GM23338 (cell line): ENCODE measurements around the gene NPHP4.

Experiments used
- CREB1 ChIP-seq: fragments of 250-450 bp; sonication (Bioruptor Pico); IDR thresholded peaks from 2 replicates; pipeline ENCODE4 v1.5.0; 2020; ENCODE audit warnings: low read depth, mild to moderate bottlenecking, moderate library complexity
- EZH2 ChIP-seq: fragments of 200-600 bp; sonication (generic); IDR thresholded peaks from one replicate; pipeline ENCODE4 v1.8.0; 2017; ENCODE audit warnings: antibody characterized with exemption, mild to moderate bottlenecking, low read depth; ENCODE audit not compliant: unreplicated experiment
- EZH2phosphoT487 ChIP-seq: fragments of 200-600 bp; sonication (generic); IDR thresholded peaks from one replicate; pipeline ENCODE4 v1.8.1; 2018; ENCODE audit warnings: antibody characterized with exemption; ENCODE audit not compliant: unreplicated experiment
- JUNB ChIP-seq: IDR thresholded peaks from one replicate; pipeline ENCODE4 v1.6.1; 2016; ENCODE audit warnings: antibody characterized with exemption; ENCODE audit not compliant: unreplicated experiment
- NANOG ChIP-seq: IDR thresholded peaks from 2 replicates; pipeline ENCODE4 v1.6.1; 2016; ENCODE audit warnings: antibody characterized with exemption, borderline replicate concordance
- POLR2AphosphoS5 ChIP-seq: IDR thresholded peaks from 2 replicates; pipeline ENCODE4 v1.6.1; 2016; ENCODE audit warnings: antibody characterized with exemption, low read depth
- REST ChIP-seq: IDR thresholded peaks from one replicate; pipeline ENCODE4 v1.6.1; 2018; ENCODE audit warnings: antibody characterized with exemption; ENCODE audit not compliant: unreplicated experiment
- STAT1 ChIP-seq: IDR thresholded peaks from one replicate; pipeline ENCODE4 v1.6.1; 2016; ENCODE audit warnings: antibody characterized with exemption; ENCODE audit not compliant: unreplicated experiment
- ZNF114 ChIP-seq: fragments of 250-450 bp; sonication (Bioruptor Pico); IDR thresholded peaks from 2 replicates; pipeline ENCODE4 v1.5.0; 2020; ENCODE audit warnings: mild to moderate bottlenecking, moderate library complexity
- ZNF331 ChIP-seq: fragments of 250-450 bp; sonication (Bioruptor Pico); IDR thresholded peaks from 2 replicates; pipeline ENCODE4 v1.5.0; 2020; ENCODE audit warnings: low read depth, mild to moderate bottlenecking, moderate library complexity
- ZNF462 ChIP-seq: fragments of 250-450 bp; sonication (Bioruptor Pico); IDR thresholded peaks from 2 replicates; pipeline ENCODE4 v1.5.0; 2020; ENCODE audit warnings: mild to moderate bottlenecking, moderate library complexity
- TF ChIP-seq, protein P1 (sequence below), 2 experiments: fragments of 200-600 bp in 1 of 2; sonication (generic) in 1 of 2; conservative IDR thresholded peaks; 2 replicates each; pipeline versions ENCODE4 v1.5.1 to v1.6.1; 2016 to 2017; ENCODE audit warnings: antibody characterized with exemption in 2 of 2, low read depth in 2 of 2, mild to moderate bottlenecking in 2 of 2, moderate library complexity in 1 of 2
- TF ChIP-seq, protein P2 (sequence below): IDR thresholded peaks from 2 replicates; pipeline ENCODE4 v1.6.1; 2016; ENCODE audit warnings: antibody characterized with exemption

- TF ChIP-seq CREB1: no peak
- TF ChIP-seq, protein P1, sequence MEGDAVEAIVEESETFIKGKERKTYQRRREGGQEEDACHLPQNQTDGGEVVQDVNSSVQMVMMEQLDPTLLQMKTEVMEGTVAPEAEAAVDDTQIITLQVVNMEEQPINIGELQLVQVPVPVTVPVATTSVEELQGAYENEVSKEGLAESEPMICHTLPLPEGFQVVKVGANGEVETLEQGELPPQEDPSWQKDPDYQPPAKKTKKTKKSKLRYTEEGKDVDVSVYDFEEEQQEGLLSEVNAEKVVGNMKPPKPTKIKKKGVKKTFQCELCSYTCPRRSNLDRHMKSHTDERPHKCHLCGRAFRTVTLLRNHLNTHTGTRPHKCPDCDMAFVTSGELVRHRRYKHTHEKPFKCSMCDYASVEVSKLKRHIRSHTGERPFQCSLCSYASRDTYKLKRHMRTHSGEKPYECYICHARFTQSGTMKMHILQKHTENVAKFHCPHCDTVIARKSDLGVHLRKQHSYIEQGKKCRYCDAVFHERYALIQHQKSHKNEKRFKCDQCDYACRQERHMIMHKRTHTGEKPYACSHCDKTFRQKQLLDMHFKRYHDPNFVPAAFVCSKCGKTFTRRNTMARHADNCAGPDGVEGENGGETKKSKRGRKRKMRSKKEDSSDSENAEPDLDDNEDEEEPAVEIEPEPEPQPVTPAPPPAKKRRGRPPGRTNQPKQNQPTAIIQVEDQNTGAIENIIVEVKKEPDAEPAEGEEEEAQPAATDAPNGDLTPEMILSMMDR (conservative IDR thresholded peaks at IDR 0.05; ENCODE audit: low read depth in 2 of 2): no peak
- no peak for TF ChIP-seq JUNB
- no peak for TF ChIP-seq EZH2
- no peak for TF ChIP-seq POLR2AphosphoS5
- no peak for TF ChIP-seq STAT1
- TF ChIP-seq, protein P2, sequence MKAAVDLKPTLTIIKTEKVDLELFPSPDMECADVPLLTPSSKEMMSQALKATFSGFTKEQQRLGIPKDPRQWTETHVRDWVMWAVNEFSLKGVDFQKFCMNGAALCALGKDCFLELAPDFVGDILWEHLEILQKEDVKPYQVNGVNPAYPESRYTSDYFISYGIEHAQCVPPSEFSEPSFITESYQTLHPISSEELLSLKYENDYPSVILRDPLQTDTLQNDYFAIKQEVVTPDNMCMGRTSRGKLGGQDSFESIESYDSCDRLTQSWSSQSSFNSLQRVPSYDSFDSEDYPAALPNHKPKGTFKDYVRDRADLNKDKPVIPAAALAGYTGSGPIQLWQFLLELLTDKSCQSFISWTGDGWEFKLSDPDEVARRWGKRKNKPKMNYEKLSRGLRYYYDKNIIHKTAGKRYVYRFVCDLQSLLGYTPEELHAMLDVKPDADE: no peak
- TF ChIP-seq EZH2phosphoT487: no peak
- no peak for TF ChIP-seq ZNF114
- TF ChIP-seq REST: no peak
- TF ChIP-seq ZNF331 (CRISPR knock-in tag): no peak
- no peak for TF ChIP-seq NANOG
- TF ChIP-seq ZNF462 (CRISPR knock-in tag): no peak
Observed at GRCh38 chr1:5872886-5873285, 119.3 kb downstream of the NPHP4 start.
